SH-SY5Y (cell line): ENCODE results near the gene ARMC8.

Experiments used
- GATA2 ChIP-seq: IDR thresholded peaks from 2 replicates; pipeline ENCODE4 v1.6.1; 2011; ENCODE audit warnings: mild to moderate bottlenecking, low read depth, low read length
- GATA3 ChIP-seq: IDR thresholded peaks from 2 replicates; pipeline ENCODE4 v1.6.1; 2011; ENCODE audit warnings: low read depth, mild to moderate bottlenecking, low read length, moderate library complexity

GRCh38 chr3:138326866-138327595 is 139.9 kb downstream of the ARMC8 start:
- TF ChIP-seq GATA3 = no peak
- no peak for TF ChIP-seq GATA2
